ENCODE measurements around the gene DMWD. TPM values are rescaled to one million over a fixed set of nuclear protein-coding genes. Genes with fewer than 3 reads are reported as not detected.

The DMWD gene
- total RNA-seq, 3 donors from 2014 or later (not counting 1 experiment from before 2014, with no cell fraction given) = 66.2 to 82.1 (median 66.3) TPM

DNA sequence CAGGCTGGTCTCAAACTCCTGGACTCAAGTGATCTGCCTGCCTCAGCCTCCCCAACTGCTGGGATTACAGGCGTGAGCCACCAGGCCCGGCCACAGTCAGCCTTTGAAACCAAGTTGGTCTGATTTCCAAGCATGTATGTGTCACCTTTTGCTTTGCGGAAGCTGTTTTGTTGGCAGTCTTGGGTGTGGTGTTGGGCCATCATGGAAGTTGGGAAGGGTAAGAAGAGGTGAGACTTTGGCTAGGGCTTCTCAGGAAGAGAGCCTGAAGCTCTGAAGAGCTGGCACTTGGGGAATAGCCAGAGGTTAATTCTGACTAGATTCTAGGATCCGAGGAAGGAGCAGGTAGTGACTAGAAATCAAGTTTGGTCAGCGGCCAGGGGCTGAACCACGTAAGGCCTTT lies 19.7 kb upstream of the DMWD start:
- Histone ChIP-seq H3K4me1 (ENCODE audit: control insufficient read depth, insufficient read depth, low read length) (peaks cover 28% of the 10 kb centered on the region), H3K27me3 (ENCODE audit: control insufficient read depth, insufficient read depth, low read length) (peaks cover 6% of the 10 kb centered on the region), H3K36me3 (ENCODE audit: control insufficient read depth, insufficient read depth, low read length) (no peaks in the 10 kb centered on the region), H3K27ac (ENCODE audit: low read length) (no peak overlapping the region), H3K4me3 (ENCODE audit: low read length) (no peak overlapping the region), H3K9me3 (ENCODE audit: control insufficient read depth, insufficient read depth, low read length) (no peaks in the 10 kb centered on the region)
- Mint-ChIP-seq H3K27me3 (ENCODE audit: low read depth in 2 of 2) (peaks cover 0 to 7% of the 10 kb centered on the region in 2 donors), H3K9me3 (no peaks in the 10 kb centered on the region), H3K4me1 (peaks cover 0 to 14% of the 10 kb centered on the region in 2 donors), H3K27ac (no peak overlapping the region), H3K36me3 (no peaks in the 10 kb centered on the region), H3K4me3 (no peak overlapping the region)
- intact Hi-C loops (cut with micrococcal nuclease) = no loop called here
- ATAC-seq (no peak), DNase-seq (no peak)
- TF ChIP-seq, protein P1, sequence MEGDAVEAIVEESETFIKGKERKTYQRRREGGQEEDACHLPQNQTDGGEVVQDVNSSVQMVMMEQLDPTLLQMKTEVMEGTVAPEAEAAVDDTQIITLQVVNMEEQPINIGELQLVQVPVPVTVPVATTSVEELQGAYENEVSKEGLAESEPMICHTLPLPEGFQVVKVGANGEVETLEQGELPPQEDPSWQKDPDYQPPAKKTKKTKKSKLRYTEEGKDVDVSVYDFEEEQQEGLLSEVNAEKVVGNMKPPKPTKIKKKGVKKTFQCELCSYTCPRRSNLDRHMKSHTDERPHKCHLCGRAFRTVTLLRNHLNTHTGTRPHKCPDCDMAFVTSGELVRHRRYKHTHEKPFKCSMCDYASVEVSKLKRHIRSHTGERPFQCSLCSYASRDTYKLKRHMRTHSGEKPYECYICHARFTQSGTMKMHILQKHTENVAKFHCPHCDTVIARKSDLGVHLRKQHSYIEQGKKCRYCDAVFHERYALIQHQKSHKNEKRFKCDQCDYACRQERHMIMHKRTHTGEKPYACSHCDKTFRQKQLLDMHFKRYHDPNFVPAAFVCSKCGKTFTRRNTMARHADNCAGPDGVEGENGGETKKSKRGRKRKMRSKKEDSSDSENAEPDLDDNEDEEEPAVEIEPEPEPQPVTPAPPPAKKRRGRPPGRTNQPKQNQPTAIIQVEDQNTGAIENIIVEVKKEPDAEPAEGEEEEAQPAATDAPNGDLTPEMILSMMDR (IDR thresholded peaks at IDR 0.05) = no peak
- 90% methylated on average over 6 of the region's 6 CpGs for WGBS (ENCODE audit: insufficient coverage)

DNA sequence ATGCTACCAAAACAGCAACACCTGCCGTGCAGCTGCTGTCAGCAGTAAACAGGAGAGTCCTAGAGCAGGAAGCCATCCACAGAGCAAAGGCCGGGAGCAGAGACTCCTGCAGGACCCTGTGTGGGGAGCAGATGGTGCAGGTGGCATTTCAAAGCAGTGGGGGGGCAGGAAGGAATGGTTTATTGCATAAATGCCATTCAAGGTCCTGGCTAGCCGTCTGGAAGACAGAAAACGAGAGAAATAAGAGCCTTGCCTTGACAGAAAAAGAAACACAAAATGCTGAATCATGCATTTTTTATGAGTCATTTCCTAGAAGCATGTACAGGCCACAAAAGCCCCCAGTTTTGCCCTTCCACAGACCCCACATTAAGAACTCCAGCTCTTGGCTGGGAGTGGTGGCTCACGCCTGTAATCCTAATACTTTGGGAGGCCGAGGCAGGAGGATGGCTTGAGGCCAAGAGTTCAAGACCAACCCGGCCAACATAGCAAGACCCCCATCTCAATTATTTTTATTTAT lies 17.1 kb upstream of the DMWD start:
- Mint-ChIP-seq H3K4me3 (no peak overlapping the region), H3K4me1 (peaks cover 0 to 4% of the 10 kb centered on the region in 2 donors), H3K27ac (no peak overlapping the region), H3K36me3 (no peaks in the 10 kb centered on the region), H3K27me3 (ENCODE audit: low read depth in 2 of 2) (peaks cover 0 to 7% of the 10 kb centered on the region in 2 donors), H3K9me3 (no peaks in the 10 kb centered on the region)
- TF ChIP-seq, protein P1 (IDR thresholded peaks at IDR 0.05) = no peak
- WGBS (ENCODE audit: insufficient coverage) = 5% methylated on average over 5 of the region's 7 CpGs
- Histone ChIP-seq H3K9me3 (ENCODE audit: control insufficient read depth, insufficient read depth, low read length) (no peaks in the 10 kb centered on the region), H3K27me3 (ENCODE audit: control insufficient read depth, insufficient read depth, low read length) (peaks cover 4% of the 10 kb centered on the region), H3K36me3 (ENCODE audit: control insufficient read depth, insufficient read depth, low read length) (no peaks in the 10 kb centered on the region), H3K4me3 (ENCODE audit: low read length) (no peak overlapping the region), H3K4me1 (ENCODE audit: control insufficient read depth, insufficient read depth, low read length) (peaks cover 6% of the 10 kb centered on the region), H3K27ac (ENCODE audit: low read length) (no peak overlapping the region)
- ATAC-seq (no peak), DNase-seq (no peak)
- intact Hi-C loops (cut with micrococcal nuclease) = no loop called here

DNA sequence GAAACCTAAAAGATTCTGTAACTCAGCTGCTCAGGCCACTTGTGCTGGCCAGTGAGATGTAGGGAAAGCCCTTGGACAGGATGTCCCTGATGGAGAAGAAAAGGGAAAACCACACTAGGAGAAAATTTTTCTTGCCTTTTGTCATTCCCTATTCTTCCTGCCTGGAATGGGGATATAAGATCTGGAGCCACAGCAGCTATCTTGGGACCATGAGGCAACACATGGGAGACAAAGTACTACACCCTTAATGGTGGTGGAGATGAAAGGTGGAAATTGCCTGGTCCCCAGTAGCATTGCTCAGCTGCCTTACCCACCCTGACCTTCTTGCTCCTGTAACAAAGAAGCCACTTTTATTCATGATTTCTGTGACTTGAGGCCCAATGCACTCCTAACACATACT lies 13.1 kb upstream of the DMWD start:
- Histone ChIP-seq H3K27me3 (ENCODE audit: control insufficient read depth, insufficient read depth, low read length) (no peaks in the 10 kb centered on the region), H3K9me3 (ENCODE audit: control insufficient read depth, insufficient read depth, low read length) (no peaks in the 10 kb centered on the region), H3K4me3 (ENCODE audit: low read length) (no peak overlapping the region), H3K4me1 (ENCODE audit: control insufficient read depth, insufficient read depth, low read length) (peaks cover 4% of the 10 kb centered on the region), H3K27ac (ENCODE audit: low read length) (no peak overlapping the region), H3K36me3 (ENCODE audit: control insufficient read depth, insufficient read depth, low read length) (no peaks in the 10 kb centered on the region)
- DNase-seq (no peak), ATAC-seq (no peak)
- H3K36me3 Mint-ChIP-seq = no peaks in the 10 kb centered on the region
- no peaks in the 10 kb centered on the region for H3K9me3 Mint-ChIP-seq
- intact Hi-C loops (cut with micrococcal nuclease) = no loop called here
- H3K27me3 Mint-ChIP-seq (ENCODE audit: low read depth in 2 of 2) = peaks cover 0 to 6% of the 10 kb centered on the region in 2 donors
- peaks cover 0 to 4% of the 10 kb centered on the region in 2 donors for H3K4me1 Mint-ChIP-seq
- TF ChIP-seq, protein P1 (IDR thresholded peaks at IDR 0.05) = no peak
- no peak overlapping the region for H3K4me3 Mint-ChIP-seq
- no peak overlapping the region for H3K27ac Mint-ChIP-seq

DNA sequence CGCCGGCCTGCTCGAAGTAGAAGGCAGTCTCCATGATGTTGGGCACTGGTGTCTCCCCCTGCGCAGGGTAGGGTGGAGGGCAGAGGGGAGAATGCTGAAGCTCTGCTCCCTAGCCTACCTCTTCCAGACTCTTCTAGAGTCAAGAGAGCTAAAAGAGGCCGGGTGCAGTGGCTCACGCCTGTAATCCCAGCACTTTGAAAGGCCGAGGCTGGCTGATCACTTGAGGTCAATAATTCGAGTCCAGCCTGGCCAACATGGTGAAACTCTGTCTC lies 12.2 kb upstream of the DMWD start:
- TF ChIP-seq, protein P1 (IDR thresholded peaks at IDR 0.05) = no peak
- Histone ChIP-seq H3K4me3 (ENCODE audit: low read length) (no peak overlapping the region), H3K27me3 (ENCODE audit: control insufficient read depth, insufficient read depth, low read length) (no peaks in the 10 kb centered on the region), H3K27ac (ENCODE audit: low read length) (no peak overlapping the region), H3K36me3 (ENCODE audit: control insufficient read depth, insufficient read depth, low read length) (no peaks in the 10 kb centered on the region), H3K4me1 (ENCODE audit: control insufficient read depth, insufficient read depth, low read length) (peaks cover 4% of the 10 kb centered on the region), H3K9me3 (ENCODE audit: control insufficient read depth, insufficient read depth, low read length) (no peaks in the 10 kb centered on the region)
- H3K4me3 Mint-ChIP-seq = no peak overlapping the region
- DNase-seq (no peak), ATAC-seq (no peak)
- intact Hi-C loops (cut with micrococcal nuclease) = no loop called here
- WGBS (ENCODE audit: insufficient coverage) = 88% methylated on average over 7 of the region's 8 CpGs
- H3K27me3 Mint-ChIP-seq (ENCODE audit: low read depth in 2 of 2) = peaks cover 0 to 6% of the 10 kb centered on the region in 2 donors
- H3K9me3 Mint-ChIP-seq = no peaks in the 10 kb centered on the region
- peaks cover 0 to 4% of the 10 kb centered on the region in 2 donors for H3K4me1 Mint-ChIP-seq
- H3K27ac Mint-ChIP-seq = no peak overlapping the region
- H3K36me3 Mint-ChIP-seq = no peaks in the 10 kb centered on the region

All from natural killer cell (primary cell).